ENCODE measurements around the gene PRDM4. TPM values are rescaled to one million over a fixed set of nuclear protein-coding genes. Genes with fewer than 3 reads are reported as not detected.

The PRDM4 gene
- total RNA-seq, 1 experiment from 2014 or later, result 32.9 TPM

- intact Hi-C loops (cut with micrococcal nuclease), result no loop called here
- ChIA-PET CTCF (no interaction called here), RAD21 (ENCODE audit: low non-redundant PET in 1 of 2, low total read pairs in 2 of 2, uncharacterized antibody in 2 of 2, unreplicated experiment in 2 of 2) (no interaction called here), POLR2A (no interaction called here)
- TF ChIP-seq, protein P1, sequence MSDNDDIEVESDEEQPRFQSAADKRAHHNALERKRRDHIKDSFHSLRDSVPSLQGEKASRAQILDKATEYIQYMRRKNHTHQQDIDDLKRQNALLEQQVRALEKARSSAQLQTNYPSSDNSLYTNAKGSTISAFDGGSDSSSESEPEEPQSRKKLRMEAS (IDR thresholded peaks at IDR 0.05), result no peak
- TF ChIP-seq EGR1 (IDR thresholded peaks at IDR 0.05; ENCODE audit: low read depth) (no peak), JUND (IDR thresholded peaks at IDR 0.05) (no peak), CBX3 (IDR thresholded peaks at IDR 0.05; ENCODE audit: low read depth) (no peak), ELF1 (IDR thresholded peaks at IDR 0.05; ENCODE audit: borderline replicate concordance, low read depth) (no peak), POLR2A (IDR thresholded peaks at IDR 0.05; ENCODE audit: borderline replicate concordance, extremely low read depth, insufficient read depth, insufficient read length) (no peak), TCF7L2 (IDR thresholded peaks at IDR 0.05; ENCODE audit: borderline replicate concordance, extremely low read depth, insufficient read depth, insufficient read length) (no peak), ZBTB33 (IDR thresholded peaks at IDR 0.05; ENCODE audit: extremely low read depth, insufficient replicate concordance, low read length) (no peak)
- DNase-seq (ENCODE audit: low read depth, low spot score) (no peak), ATAC-seq (no peak)
- Histone ChIP-seq H3K4me2 (ENCODE audit: low read length) (no peak overlapping the region), H3K9me3 (ENCODE audit: control insufficient read depth in 1 of 2, insufficient read depth in 1 of 2, low read depth in 1 of 2, low read length in 2 of 2) (no peaks in the 10 kb centered on the region), H3K27ac (ENCODE audit: low read depth, low read length) (no peak overlapping the region), H3K4me3 (replicated peaks in 1 of 2; ENCODE audit: low read depth in 1 of 2, low read length in 2 of 2) (no peak overlapping the region), H3K9ac (ENCODE audit: low read length) (no peak overlapping the region), H3K9me2 (ENCODE audit: insufficient read depth) (no peaks in the 10 kb centered on the region; the same call in 1 of the 2 replicates), H3K79me2 (ENCODE audit: insufficient read depth, low read length) (no peaks in the 10 kb centered on the region), H4K20me1 (ENCODE audit: insufficient read depth) (no peaks in the 10 kb centered on the region), H3K36me3 (ENCODE audit: control insufficient read depth in 1 of 2, insufficient read depth in 2 of 2, low read length in 2 of 2) (no peaks in the 10 kb centered on the region), H3K4me1 (ENCODE audit: control insufficient read depth in 1 of 2, insufficient read depth in 2 of 2, low read length in 2 of 2) (no peaks in the 10 kb centered on the region), H3K27me3 (ENCODE audit: insufficient read depth, low read length) (peaks cover 13% of the 10 kb centered on the region), H2AFZ (ENCODE audit: low read depth, low read length, poor library complexity, severe bottlenecking) (no peak overlapping the region)
- BruUV-seq (replicated peaks), result no TSS peak
Observed at GRCh38 chr12:107801150-107801549, 40.2 kb upstream of the PRDM4 start.

- no peak overlapping the region for H2AFZ ChIP-seq (ENCODE audit: low read depth, low read length, poor library complexity, severe bottlenecking)
- BruUV-seq (replicated peaks), result no TSS peak
- ChIA-PET RAD21 (ENCODE audit: low non-redundant PET in 1 of 2, low total read pairs in 2 of 2, uncharacterized antibody in 2 of 2, unreplicated experiment in 2 of 2) (no interaction called here), CTCF (no interaction called here), POLR2A (no interaction called here)
- no peaks in the 10 kb centered on the region; the same call in 1 of the 2 replicates for H3K9me2 ChIP-seq (ENCODE audit: insufficient read depth)
- no peak overlapping the region for H3K27ac ChIP-seq (ENCODE audit: low read depth, low read length)
- H3K9ac ChIP-seq (ENCODE audit: low read length), result no peak overlapping the region
- no peaks in the 10 kb centered on the region for H3K79me2 ChIP-seq (ENCODE audit: insufficient read depth, low read length)
- H3K27me3 ChIP-seq (ENCODE audit: insufficient read depth, low read length), result peaks cover 30% of the 10 kb centered on the region
- no peaks in the 10 kb centered on the region for H3K9me3 ChIP-seq (ENCODE audit: control insufficient read depth in 1 of 2, insufficient read depth in 1 of 2, low read depth in 1 of 2, low read length in 2 of 2)
- no peak for ATAC-seq
- no peaks in the 10 kb centered on the region for H3K4me1 ChIP-seq (ENCODE audit: control insufficient read depth in 1 of 2, insufficient read depth in 2 of 2, low read length in 2 of 2)
- no peak for DNase-seq (ENCODE audit: low read depth, low spot score)
- no peaks in the 10 kb centered on the region for H4K20me1 ChIP-seq (ENCODE audit: insufficient read depth)
- H3K4me3 ChIP-seq (replicated peaks in 1 of 2; ENCODE audit: low read depth in 1 of 2, low read length in 2 of 2), result no peak overlapping the region
- no peak overlapping the region for H3K4me2 ChIP-seq (ENCODE audit: low read length)
- TF ChIP-seq SRF (IDR thresholded peaks at IDR 0.05; ENCODE audit: low read depth) (no peak), ZFX (IDR thresholded peaks at IDR 0.05) (no peak), CBX3 (IDR thresholded peaks at IDR 0.05; ENCODE audit: low read depth) (no peak), CEBPB (IDR thresholded peaks at IDR 0.05; ENCODE audit: low read depth) (no peak), EGR1 (IDR thresholded peaks at IDR 0.05; ENCODE audit: low read depth) (no peak), SP1 (IDR thresholded peaks at IDR 0.05; ENCODE audit: low read depth) (no peak), CTCF (IDR thresholded peaks at IDR 0.05 in 2 of 3, conservative IDR thresholded peaks at IDR 0.05 in 1 of 3; ENCODE audit: borderline replicate concordance in 1 of 3, insufficient read depth in 1 of 3, low read depth in 2 of 3, low read length in 2 of 3) (no peak), POLR2A (IDR thresholded peaks at IDR 0.05; ENCODE audit: borderline replicate concordance, extremely low read depth, insufficient read depth, insufficient read length) (no peak), ELF1 (IDR thresholded peaks at IDR 0.05; ENCODE audit: borderline replicate concordance, low read depth) (no peak), RAD21 (IDR thresholded peaks at IDR 0.05; ENCODE audit: low read depth) (no peak), FOSL1 (IDR thresholded peaks at IDR 0.05; ENCODE audit: low read depth) (no peak)
- no peaks in the 10 kb centered on the region for H3K36me3 ChIP-seq (ENCODE audit: control insufficient read depth in 1 of 2, insufficient read depth in 2 of 2, low read length in 2 of 2)
- intact Hi-C loops (cut with micrococcal nuclease), result no loop called here
Observed at GRCh38 chr12:107798580-107798979, 37.6 kb upstream of the PRDM4 start.
